Heart left ventricle (tissue), 13 donors: ENCODE results near the gene AAK1.

Experiments
- CTCF ChIP-seq, 12 donors: fragments of 200-600 bp; sonication (generic) in 4 of 12; IDR thresholded peaks; one replicate each; pipeline versions ENCODE4 v1.5.0 to v1.8.0; 2018 to 2022; ENCODE audit warnings: antibody characterized with exemption in 12 of 12, mild to moderate bottlenecking in 5 of 12
- POLR2A ChIP-seq, 2 donors: fragments of 450-650 bp; IDR thresholded peaks; one replicate each; pipeline ENCODE4 v1.6.1; 2017; ENCODE audit warnings: antibody characterized with exemption in 2 of 2, mild to moderate bottlenecking in 2 of 2, moderate library complexity in 2 of 2
- donor health status: ischemic (EF 13 %, LVEDD 7.1; RV severe dilation, severe dysfunction).
- donor health status: DM: no; HTN: yes; CAD: no.
- donor health status: DM: no; HTN: no; CAD: no.
- donor health status: ischemic (EF 25% LVEDD 6.9; RV normal size, moderate dysfunction).
- donor health status: ischemic (EF 25% LVEDD 5.7; RV mildly dilated, moderate dysfunction).
- donor health status: ischemic (EF 35%, LVEDD 5.7; RV mildly dilated, moderate dysfunction).
- donor health status: nonischemic (EF 11% LVEDD 7.7; RV severe dilation, severe dysfunction).
- donor health status: DM: yes; HTN: yes; CAD: no.
- donor health status: PGD.
- donor health status: ischemic (EF 29% LVEDD 5.4; RV normal size, mild dysfunction).
- donor health status: nonischemic (EF 23%, LVEDD 6.1; RV moderate dilation, normal function).

- TF ChIP-seq CTCF (IDR thresholded peaks at IDR 0.05) = no peak
- TF ChIP-seq POLR2A (IDR thresholded peaks at IDR 0.05) = no peak
Observed at GRCh38 chr2:69624611-69625010, 18.9 kb downstream of the AAK1 start.
